Neural crest cell (in vitro differentiated cells): ENCODE data around the gene ATOSB. TPM values are rescaled to one million over a fixed set of nuclear protein-coding genes. Genes with fewer than 3 reads are reported as not detected.

Experiments
- DNase-seq: peaks from one replicate; pipeline ENCODE4 v3.0.0; 2021; ENCODE audit warnings: low read depth, mixed read lengths, low spot score
- H3K27ac Mint-ChIP-seq: one replicate; pipeline ENCODE4 v1.8.0; 2021; ENCODE audit warnings: mild to moderate bottlenecking, mixed read lengths; ENCODE audit not compliant: unreplicated experiment
- H3K27me3 Mint-ChIP-seq: 2 replicates; pipeline ENCODE4 v1.8.0; 2021; ENCODE audit warnings: low read depth, mild to moderate bottlenecking, mixed read lengths
- H3K36me3 Mint-ChIP-seq: 2 replicates; pipeline ENCODE4 v1.8.0; 2021; ENCODE audit warnings: low read depth, mild to moderate bottlenecking, mixed read lengths
- H3K4me1 Mint-ChIP-seq: 2 replicates; pipeline ENCODE4 v1.8.0; 2021; ENCODE audit warnings: mixed read lengths
- H3K4me3 Mint-ChIP-seq: one replicate; pipeline ENCODE4 v1.8.0; 2021; ENCODE audit warnings: mild to moderate bottlenecking, mixed read lengths
- H3K9me3 Mint-ChIP-seq: 2 replicates; pipeline ENCODE4 v1.8.0; 2021; ENCODE audit warnings: mixed read lengths
- CTCF ChIP-seq: fragments of 200-600 bp; sonication (generic); conservative IDR thresholded peaks from 2 replicates; pipeline ENCODE4 v1.5.0; 2021; ENCODE audit warnings: antibody characterized with exemption, mild to moderate bottlenecking
- total RNA-seq: library from RNA; stranded (reverse); gene quantifications from 2 replicates; pipeline ENCODE4 v1.2.1, GENCODE V29; 2021

ATOSB gene
- total RNA-seq, 1 donor from 2014 or later = 12.2 TPM

GRCh38 chr9:35116539-35116897, 856 bp upstream of the ATOSB start:
- no peak for TF ChIP-seq CTCF
- peak overlapping the region; percentile 30 for H3K27ac Mint-ChIP-seq

GRCh38 chr9:35114840-35115628, 628 bp downstream of the ATOSB start:
- Mint-ChIP-seq H3K9me3 (no peaks in the 10 kb centered on the region), H3K36me3 (no peaks in the 10 kb centered on the region), H3K27ac (peak overlapping the region; percentile 94), H3K4me1 (peaks cover 64% of the 10 kb centered on the region), H3K4me3 (peak overlapping the region; percentile 86), H3K27me3 (peaks cover 2% of the 10 kb centered on the region)
- DNase-seq = peak; percentile 25
- TF ChIP-seq CTCF = no peak

More at GRCh38 chr9:35116539-35116897, 856 bp upstream of the ATOSB start:
- Mint-ChIP-seq H3K27me3 (peaks cover 2% of the 10 kb centered on the region), H3K4me3 (peak overlapping the region; percentile 86), H3K36me3 (no peaks in the 10 kb centered on the region), H3K9me3 (no peaks in the 10 kb centered on the region), H3K4me1 (peaks cover 55% of the 10 kb centered on the region)
- no peak for DNase-seq

DNA sequence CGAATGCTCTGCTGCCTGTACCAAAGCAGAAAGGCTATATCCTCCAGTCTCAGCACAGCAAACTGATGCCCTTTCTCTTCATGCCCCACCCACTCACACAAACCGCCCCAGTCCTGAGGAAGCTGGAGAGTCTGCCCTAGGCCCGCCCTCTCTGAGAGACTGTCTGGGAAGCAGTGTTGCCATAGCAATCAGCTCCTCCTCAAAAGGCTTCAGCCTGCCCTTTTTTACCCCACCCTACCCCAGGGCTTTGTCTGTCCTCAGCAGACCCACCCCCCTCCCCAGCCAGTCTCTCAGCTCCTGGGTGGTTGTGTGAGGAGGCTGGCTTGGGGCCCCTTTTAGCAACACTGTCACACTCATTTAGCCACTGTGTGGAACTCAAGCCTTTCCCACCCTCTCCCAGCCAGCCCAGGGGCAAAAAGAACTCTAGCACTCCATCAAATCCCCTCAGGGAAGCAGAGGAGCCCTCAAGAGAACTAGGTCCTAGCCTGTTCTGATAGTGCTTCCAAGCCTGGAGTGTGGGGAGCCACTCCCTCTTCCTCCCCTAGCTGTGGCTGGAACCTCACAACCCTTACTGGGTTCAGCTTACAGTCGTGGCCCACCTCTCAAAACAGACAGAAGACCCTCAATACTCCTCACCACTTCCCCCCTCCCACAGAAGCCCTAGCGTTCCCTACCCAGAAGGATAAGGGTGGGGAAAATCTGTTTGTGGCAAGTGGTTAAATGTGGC, 1.4 kb downstream of the ATOSB start:
- Mint-ChIP-seq H3K36me3 (no peaks in the 10 kb centered on the region), H3K27ac (peak overlapping the region; percentile 94), H3K9me3 (no peaks in the 10 kb centered on the region), H3K4me1 (peaks cover 70% of the 10 kb centered on the region), H3K27me3 (peaks cover 2% of the 10 kb centered on the region), H3K4me3 (peak overlapping the region; percentile 86)
- DNase-seq = peak; percentile 79
- no peak for TF ChIP-seq CTCF

- peaks cover 2% of the 10 kb centered on the region for H3K27me3 Mint-ChIP-seq
- peak overlapping the region; percentile 94 for H3K4me3 Mint-ChIP-seq
- no peaks in the 10 kb centered on the region for H3K36me3 Mint-ChIP-seq
- no peak for DNase-seq
- no peaks in the 10 kb centered on the region for H3K9me3 Mint-ChIP-seq
- H3K4me1 Mint-ChIP-seq = peaks cover 68% of the 10 kb centered on the region
- TF ChIP-seq CTCF = no peak
- peak overlapping the region; percentile 63 for H3K27ac Mint-ChIP-seq
These were observed 3.2 kb downstream of the ATOSB start for GRCh38 chr9:35112257-35113020.

- peak overlapping the region; percentile 51 for H3K27ac Mint-ChIP-seq
- no peaks in the 10 kb centered on the region for H3K9me3 Mint-ChIP-seq
- H3K36me3 Mint-ChIP-seq = no peaks in the 10 kb centered on the region
- TF ChIP-seq CTCF = no peak
- no peaks in the 10 kb centered on the region for H3K27me3 Mint-ChIP-seq
- H3K4me3 Mint-ChIP-seq = peak overlapping the region; percentile 94
- DNase-seq = peak; percentile 88
- H3K4me1 Mint-ChIP-seq = peaks cover 58% of the 10 kb centered on the region
These were observed 4.4 kb downstream of the ATOSB start for GRCh38 chr9:35111001-35111933.
